GM12878 (cell line): Measurements from ENCODE around the gene TRPV5. TPM values are rescaled to one million over a fixed set of nuclear protein-coding genes. Genes with fewer than 3 reads are reported as not detected.

Experiments
- ATAC-seq: fragments of 200-7000 bp; cut with Tn5 transposase; 3 replicates; pipeline ENCODE4 v1.9.1; 2020; ENCODE audit warnings: mild to moderate bottlenecking, moderate library complexity
- BruUV-seq: library from RNA; stranded (reverse); fragments of 400-500 nt; replicated peaks from 2 replicates; lab custom pipeline; 2021; lab: Mats Ljungman, UMichigan
- CTCF ChIA-PET: fragments of 300-600 bp; sonication (Branson Sonifier 250); formaldehyde crosslinking; extraction: SDS; loops from one replicate; lab custom pipeline; 2021; ENCODE audit warnings: inconsistent platforms; lab: Yijun Ruan, JAX
- POLR2A ChIA-PET: fragments of 350-600 bp; formaldehyde crosslinking; extraction: SDS; loops from one replicate; lab custom pipeline; 2021; ENCODE audit warnings: inconsistent platforms; lab: Charles Lee
- RAD21 ChIA-PET: fragments of 300-600 bp; sonication (Branson Sonifier 250); formaldehyde crosslinking; loops from one replicate; lab custom pipeline; 2023; ENCODE audit warnings: antibody characterized with exemption; ENCODE audit not compliant: unreplicated experiment; lab: Charles Lee
- SMC1A ChIA-PET: fragments of 300-600 bp; sonication (Branson Sonifier 250); formaldehyde crosslinking; loops from one replicate; lab custom pipeline; 2023; ENCODE audit not compliant: unreplicated experiment, uncharacterized antibody; lab: Charles Lee
- DNase-seq: peaks from one replicate; pipeline ENCODE4 v3.0.0-alpha.2; 2011; ENCODE audit warnings: low read depth, low spot score
- FAIRE-seq: peaks from 3 replicates; lab custom pipeline; 2011; peaks lifted over from hg19 to GRCh38; lab: Jason Lieb, UNC
- H2AFZ ChIP-seq: 2 replicates; pipeline ENCODE4 v1.6.0; 2011; ENCODE audit warnings: low read depth, low read length, control low read depth; ENCODE audit not compliant: control insufficient read depth
- H3K27ac ChIP-seq: 2 replicates; pipeline ENCODE4 v1.5.1; 2011; ENCODE audit warnings: control low read depth; ENCODE audit not compliant: control insufficient read depth, insufficient read depth
- H3K27me3 ChIP-seq, 2 experiments: replicated peaks in 1 of 2; 2 replicates each; pipeline versions ENCODE4 v1.6.0 to v1.6.1; 2011; ENCODE audit warnings: low read length in 1 of 2; ENCODE audit not compliant: control insufficient read depth in 2 of 2, insufficient read depth in 2 of 2
- H3K36me3 ChIP-seq, 2 experiments: 2 replicates each; pipeline ENCODE4 v1.5.1; 2011; ENCODE audit warnings: low read length in 1 of 2; ENCODE audit not compliant: control insufficient read depth in 2 of 2, insufficient read depth in 2 of 2
- H3K4me1 ChIP-seq: 2 replicates; pipeline ENCODE4 v1.6.1; 2011; ENCODE audit warnings: mild to moderate bottlenecking, low read length, moderate library complexity, mixed read lengths; ENCODE audit not compliant: control insufficient read depth, insufficient read depth
- H3K4me2 ChIP-seq: 2 replicates; pipeline ENCODE4 v1.6.0; 2011; ENCODE audit warnings: control low read depth; ENCODE audit not compliant: control insufficient read depth, insufficient read depth
- H3K4me3 ChIP-seq: fragments of 200-600 bp; sonication (generic); 2 replicates; pipeline ENCODE4 v1.5.1; 2016
- H3K79me2 ChIP-seq: 2 replicates; pipeline ENCODE4 v1.6.0; 2011; ENCODE audit warnings: low read length; ENCODE audit not compliant: control insufficient read depth, insufficient read depth
- H3K9ac ChIP-seq: 2 replicates; pipeline ENCODE4 v1.8.0; 2011; ENCODE audit warnings: low read length, control low read depth, mixed read lengths; ENCODE audit not compliant: control insufficient read depth, insufficient read depth
- H3K9me3 ChIP-seq: replicated peaks from 3 replicates; pipeline ENCODE4 v1.5.1; 2011; ENCODE audit warnings: mild to moderate bottlenecking, low read length; ENCODE audit not compliant: control insufficient read depth, insufficient read depth
- H4K20me1 ChIP-seq: 2 replicates; pipeline ENCODE4 v1.6.0; 2011; ENCODE audit not compliant: control insufficient read depth, insufficient read depth
- BMI1 ChIP-seq: fragments of 450-650 bp; IDR thresholded peaks from 2 replicates; pipeline ENCODE4 v1.6.1; 2016; ENCODE audit warnings: mild to moderate bottlenecking, moderate library complexity, borderline replicate concordance
- GATAD2B ChIP-seq: fragments of 450-650 bp; conservative IDR thresholded peaks from 2 replicates; pipeline ENCODE4 v1.6.1; 2017; ENCODE audit warnings: low read depth, mild to moderate bottlenecking, moderate library complexity
- WGBS: methylation state at CpG from one replicate; pipeline ENCODE4 v1.1.6; 2016; ENCODE audit warnings: low lambda C conversion rate; ENCODE audit not compliant: insufficient replicate concordance, insufficient coverage; ENCODE audit errors: missing lambda C conversion rate; 5-methylcytosine and 5-hydroxymethylcytosine counted together
- in situ Hi-C: fragments of 300-500 bp; cut with MboI; formaldehyde crosslinking; loops from 9 replicates; pipeline ENCODE4 v1.14.3; 2018; ENCODE audit warnings: mixed read lengths
- intact Hi-C: fragments of 100-400 bp; cut with micrococcal nuclease; formaldehyde crosslinking; loops from one replicate; pipeline ENCODE4 v1.14.2; 2022; ENCODE audit not compliant: unreplicated experiment
- polyA plus RNA-seq, 11 experiments: library from polyadenylated mRNA; depleted of rRNA in 4 of 11; unstranded in 6 of 11; stranded (reverse) in 5 of 11; fragments of >200 nt; fragmentation: Nextera tagmentation in 4 of 11; fragmentation: Illumina TruSeq in 1 of 11; extraction: Ambion mirVana in 4 of 11; extraction: Trizol in 1 of 11; gene quantifications; 1 replicate in 1 of 11; 2 replicates in 10 of 11; pipeline versions ENCODE4 v1.2.1 to v1.2.3, GENCODE V29; 2011 to 2016; ENCODE audit warnings: inconsistent platforms in 2 of 11, missing spikeins in 2 of 11, low read depth in 1 of 11
- total RNA-seq, 4 experiments: library from RNA; depleted of rRNA in 3 of 4; stranded (reverse); fragments of >200 nt in 3 of 4; fragmentation: Illumina TruSeq in 1 of 4; extraction: Trizol in 1 of 4; gene quantifications; 2 replicates each; pipeline versions ENCODE4 v1.2.1 to v1.2.3, GENCODE V29; 2013 to 2021
- TF ChIP-seq, protein P1 (sequence below): fragments of 450-650 bp; IDR thresholded peaks from 2 replicates; pipeline ENCODE4 v1.6.1; 2017; ENCODE audit warnings: mild to moderate bottlenecking, moderate library complexity

The TRPV5 gene
- total and polyA plus RNA-seq, 10 of the 15 experiments (the other 5 are each of a cell fraction or from before 2014, with no cell fraction given) = not detected

DNA sequence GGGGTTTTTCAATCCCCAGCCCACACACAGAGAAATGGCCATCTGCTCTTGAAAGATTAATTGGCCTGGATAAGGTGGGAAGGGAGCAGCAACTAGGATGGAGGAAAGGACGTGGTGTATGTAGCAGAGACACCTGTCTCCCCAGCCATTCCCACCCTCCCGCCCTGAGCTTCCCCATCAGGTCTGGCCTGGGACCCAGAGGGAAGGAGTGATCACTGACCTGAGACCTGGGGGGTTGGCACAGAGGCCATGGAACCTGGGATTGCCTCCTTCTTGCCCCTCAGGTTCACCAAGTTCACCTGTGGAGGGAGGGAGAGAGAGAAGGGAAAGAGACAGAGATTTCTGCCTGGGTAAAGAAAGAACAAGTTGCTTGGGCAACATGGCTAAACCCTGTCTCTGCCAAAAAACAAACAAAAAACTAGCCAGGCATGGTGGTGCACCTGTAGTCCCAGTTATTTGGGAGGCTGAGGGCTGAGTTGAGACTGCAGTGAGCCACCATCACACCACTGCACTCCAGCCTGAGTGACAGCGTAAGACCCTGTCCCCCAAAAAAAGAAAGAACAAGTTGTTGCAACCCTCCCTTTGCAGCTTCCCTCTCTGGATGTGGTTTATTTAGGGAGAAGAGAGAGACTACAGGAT, 36.7 kb downstream of the TRPV5 start:
- intact Hi-C loops = no loop called here
- FAIRE-seq = no peak
- POLR2A ChIA-PET = no interaction called here
- no peaks in the 10 kb centered on the region for H3K79me2 ChIP-seq
- no peak overlapping the region for H3K4me2 ChIP-seq
- H3K4me1 ChIP-seq = no peaks in the 10 kb centered on the region
- H3K9me3 ChIP-seq = no peaks in the 10 kb centered on the region
- no peaks in the 10 kb centered on the region for H3K36me3 ChIP-seq
- in situ Hi-C loops = no loop called here
- no peak for DNase-seq
- TF ChIP-seq GATAD2B (no peak), BMI1 (no peak)
- TF ChIP-seq, protein P1, sequence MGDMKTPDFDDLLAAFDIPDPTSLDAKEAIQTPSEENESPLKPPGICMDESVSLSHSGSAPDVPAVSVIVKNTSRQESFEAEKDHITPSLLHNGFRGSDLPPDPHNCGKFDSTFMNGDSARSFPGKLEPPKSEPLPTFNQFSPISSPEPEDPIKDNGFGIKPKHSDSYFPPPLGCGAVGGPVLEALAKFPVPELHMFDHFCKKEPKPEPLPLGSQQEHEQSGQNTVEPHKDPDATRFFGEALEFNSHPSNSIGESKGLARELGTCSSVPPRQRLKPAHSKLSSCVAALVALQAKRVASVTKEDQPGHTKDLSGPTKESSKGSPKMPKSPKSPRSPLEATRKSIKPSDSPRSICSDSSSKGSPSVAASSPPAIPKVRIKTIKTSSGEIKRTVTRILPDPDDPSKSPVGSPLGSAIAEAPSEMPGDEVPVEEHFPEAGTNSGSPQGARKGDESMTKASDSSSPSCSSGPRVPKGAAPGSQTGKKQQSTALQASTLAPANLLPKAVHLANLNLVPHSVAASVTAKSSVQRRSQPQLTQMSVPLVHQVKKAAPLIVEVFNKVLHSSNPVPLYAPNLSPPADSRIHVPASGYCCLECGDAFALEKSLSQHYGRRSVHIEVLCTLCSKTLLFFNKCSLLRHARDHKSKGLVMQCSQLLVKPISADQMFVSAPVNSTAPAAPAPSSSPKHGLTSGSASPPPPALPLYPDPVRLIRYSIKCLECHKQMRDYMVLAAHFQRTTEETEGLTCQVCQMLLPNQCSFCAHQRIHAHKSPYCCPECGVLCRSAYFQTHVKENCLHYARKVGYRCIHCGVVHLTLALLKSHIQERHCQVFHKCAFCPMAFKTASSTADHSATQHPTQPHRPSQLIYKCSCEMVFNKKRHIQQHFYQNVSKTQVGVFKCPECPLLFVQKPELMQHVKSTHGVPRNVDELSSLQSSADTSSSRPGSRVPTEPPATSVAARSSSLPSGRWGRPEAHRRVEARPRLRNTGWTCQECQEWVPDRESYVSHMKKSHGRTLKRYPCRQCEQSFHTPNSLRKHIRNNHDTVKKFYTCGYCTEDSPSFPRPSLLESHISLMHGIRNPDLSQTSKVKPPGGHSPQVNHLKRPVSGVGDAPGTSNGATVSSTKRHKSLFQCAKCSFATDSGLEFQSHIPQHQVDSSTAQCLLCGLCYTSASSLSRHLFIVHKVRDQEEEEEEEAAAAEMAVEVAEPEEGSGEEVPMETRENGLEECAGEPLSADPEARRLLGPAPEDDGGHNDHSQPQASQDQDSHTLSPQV = no peak
- H3K4me3 ChIP-seq = no peak overlapping the region
- no TSS peak for BruUV-seq
- CTCF ChIA-PET = interaction anchor here (0.6 to 1.7 kb wide), 3 partner anchors 20 to 106 kb away, joined by 3 to 5 read pairs (median 3); no protein-coding TSS in a partner anchor
- H4K20me1 ChIP-seq = no peaks in the 10 kb centered on the region
- SMC1A ChIA-PET = interaction anchor here (0.7 kb wide), 1 partner anchor 1209 kb away, joined by 3 read pairs; no protein-coding TSS in a partner anchor
- whole genome bisulfite sequencing = 38% methylated on average over 3 of the region's 3 CpGs
- no peak overlapping the region for H3K27ac ChIP-seq
- H2AFZ ChIP-seq = no peak overlapping the region
- RAD21 ChIA-PET = no interaction called here
- H3K9ac ChIP-seq = no peak overlapping the region
- no peak for ATAC-seq
- peaks cover 0 to 3% of the 10 kb centered on the region in 2 experiments; a peak in 3 of 4 replicates for H3K27me3 ChIP-seq
